SKM-1 treated with dmso at 0.1 percent for 144 hours (cell line): ENCODE results near the gene AGBL4.

Experiments
- DNase-seq: peaks from one replicate; lab custom pipeline; 2025; ENCODE audit not compliant: unreplicated experiment; lab: John Stamatoyannopoulos, UW

Gene AGBL4

DNA sequence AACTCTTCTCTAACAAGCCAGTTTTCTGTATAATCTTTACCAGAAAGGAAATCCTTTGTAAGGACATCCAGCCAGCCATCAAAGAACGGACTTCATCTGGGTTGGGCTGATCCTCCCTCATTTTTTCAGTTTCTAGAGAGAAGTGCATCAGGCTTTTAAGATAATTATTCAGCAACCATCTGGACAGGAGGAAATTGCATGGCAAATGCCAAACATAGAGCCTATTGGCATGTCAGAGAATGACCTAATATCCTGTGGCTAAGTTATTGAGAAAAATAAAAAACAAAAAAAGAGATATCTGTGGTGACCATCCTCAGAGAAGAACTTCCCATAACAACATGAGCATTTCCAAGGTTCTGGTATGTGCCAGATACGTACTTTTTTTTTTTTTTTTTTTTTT, 1172.1 kb downstream of the AGBL4 start:
- DNase-seq: no peak

DNA sequence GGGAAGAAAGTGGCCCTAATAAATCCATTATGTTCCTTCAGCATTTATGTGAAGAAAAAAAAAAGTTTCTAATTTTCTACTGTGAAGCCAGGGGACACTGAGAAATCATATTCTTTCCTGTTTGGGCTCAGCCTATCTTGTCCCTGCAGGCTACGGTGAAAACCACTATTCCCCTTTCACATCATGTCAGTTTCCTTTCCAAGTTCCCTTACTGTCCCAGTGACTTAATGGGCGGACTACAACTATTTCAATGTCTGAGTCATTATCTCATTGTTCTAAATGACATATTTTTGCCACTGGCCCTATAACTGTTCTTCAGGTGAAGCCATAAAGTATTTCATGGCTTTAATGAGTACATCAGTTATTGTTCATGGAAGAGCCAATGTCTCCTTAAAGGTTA, 1175.7 kb downstream of the AGBL4 start:
- DNase-seq: no peak

DNA sequence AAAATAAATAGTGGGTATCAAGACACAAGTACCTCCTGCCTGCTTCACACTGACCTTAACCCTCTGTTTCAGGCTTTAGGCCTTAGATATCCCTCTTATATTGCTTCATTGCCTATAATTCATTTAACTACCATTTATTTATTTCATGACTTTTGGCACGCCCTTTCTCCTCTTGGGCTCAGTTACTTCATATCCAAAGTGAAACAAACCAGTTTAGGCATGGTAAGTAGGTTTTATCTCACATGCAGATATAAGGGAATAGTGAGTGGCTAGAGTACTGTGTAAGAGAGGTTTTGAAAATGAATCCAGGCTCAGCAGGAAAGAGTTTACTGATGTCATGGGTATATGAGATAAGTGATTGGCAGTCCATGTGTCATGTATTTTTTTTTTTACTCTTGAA, 1177.3 kb downstream of the AGBL4 start:
- no peak for DNase-seq

DNA sequence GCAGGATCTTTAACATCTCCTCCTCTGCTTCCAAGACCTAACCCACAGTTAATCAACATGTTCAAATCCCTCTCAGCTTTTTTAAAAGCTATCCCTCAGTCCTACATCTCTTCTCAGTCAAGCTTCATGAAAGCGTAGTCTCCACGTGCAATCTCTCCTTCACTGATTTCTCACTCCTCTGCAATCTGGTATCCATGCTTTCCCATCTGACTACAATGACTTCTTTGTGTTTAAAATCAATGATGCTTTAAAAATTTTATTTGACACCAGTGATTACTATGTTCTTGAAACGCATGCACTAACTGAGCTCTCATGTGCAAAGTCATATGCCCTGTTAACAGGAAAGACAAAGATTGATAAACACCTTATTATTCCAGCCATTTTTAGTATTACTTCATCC, 1179.6 kb downstream of the AGBL4 start:
- no peak for DNase-seq

DNA sequence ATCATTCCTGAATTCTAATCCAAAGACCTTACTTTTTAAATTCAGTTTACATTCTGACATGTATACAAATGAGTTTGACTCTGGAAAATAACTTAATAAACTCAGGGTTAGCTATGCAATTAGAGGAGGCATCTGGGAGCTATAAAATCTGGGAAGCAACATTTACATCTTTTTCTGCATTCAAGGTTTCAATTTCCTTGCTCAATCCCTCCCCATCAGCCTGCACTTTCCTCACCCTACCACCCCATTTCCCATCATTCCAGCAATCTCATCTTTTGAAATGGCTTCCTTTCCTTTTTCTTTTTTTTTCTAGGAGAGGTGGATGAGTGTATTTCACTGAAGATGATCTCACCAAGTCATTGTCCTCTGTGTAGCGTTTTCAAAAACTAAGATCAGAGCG, 1181.8 kb downstream of the AGBL4 start:
- DNase-seq: no peak

DNA sequence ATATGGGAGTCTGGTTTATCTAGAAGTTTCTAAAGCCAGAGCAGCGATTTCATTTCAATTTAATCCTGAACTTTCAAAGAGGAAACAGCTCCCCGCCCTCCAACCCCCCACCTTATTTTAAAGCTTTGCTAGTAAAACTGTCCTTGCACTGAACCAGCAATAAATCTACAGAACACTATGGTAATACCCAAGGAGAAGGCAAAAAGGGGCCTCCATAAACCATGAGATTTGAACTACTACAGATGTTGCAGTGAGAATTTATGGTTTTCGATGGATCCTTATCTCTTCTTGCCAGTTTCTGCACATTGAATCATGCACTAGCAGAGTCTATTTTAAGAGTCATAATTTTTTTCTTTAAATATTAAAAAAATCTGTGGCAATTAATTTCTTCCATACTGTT, 1182.3 kb downstream of the AGBL4 start:
- DNase-seq: no peak

DNA sequence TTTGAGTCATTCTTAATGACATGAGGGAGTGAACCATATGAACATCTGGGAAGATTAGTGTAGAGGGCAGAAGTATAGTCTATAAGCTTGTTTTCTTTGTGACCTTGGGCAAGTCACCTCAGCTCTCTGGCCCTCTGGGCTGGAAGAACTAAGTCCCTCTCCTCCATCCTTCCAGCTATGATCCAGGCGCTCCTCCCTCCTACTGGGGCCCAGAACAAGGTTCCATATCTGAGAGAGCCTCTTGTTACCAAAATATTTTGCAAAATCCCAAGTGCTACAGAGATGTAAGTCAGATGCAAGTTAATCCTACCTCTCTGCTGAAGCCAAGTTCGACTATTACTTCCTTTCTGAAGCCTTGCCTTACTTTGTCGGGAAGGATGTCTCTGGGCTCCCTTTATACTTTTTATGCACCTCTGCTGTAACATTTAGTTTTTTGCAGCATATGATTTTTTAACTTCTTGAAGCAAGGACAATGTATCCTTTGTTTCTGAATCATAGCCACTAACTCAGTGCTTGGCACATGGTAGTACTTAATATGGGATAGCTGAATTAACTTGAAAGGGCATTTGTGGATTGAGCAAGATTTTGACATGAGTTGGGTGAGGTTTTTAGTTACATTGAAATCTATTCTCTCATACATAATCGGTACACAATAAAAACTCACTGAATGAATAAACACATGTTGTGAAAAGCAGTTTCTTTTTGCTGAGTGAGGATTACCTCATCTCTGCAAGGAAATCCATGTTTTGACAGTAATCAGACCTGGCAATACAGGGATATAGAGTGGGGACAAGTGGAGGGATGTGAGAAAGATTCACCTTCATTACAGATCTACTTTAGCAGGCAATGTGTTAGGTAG, 1192.4 kb downstream of the AGBL4 start:
- DNase-seq: no peak

DNA sequence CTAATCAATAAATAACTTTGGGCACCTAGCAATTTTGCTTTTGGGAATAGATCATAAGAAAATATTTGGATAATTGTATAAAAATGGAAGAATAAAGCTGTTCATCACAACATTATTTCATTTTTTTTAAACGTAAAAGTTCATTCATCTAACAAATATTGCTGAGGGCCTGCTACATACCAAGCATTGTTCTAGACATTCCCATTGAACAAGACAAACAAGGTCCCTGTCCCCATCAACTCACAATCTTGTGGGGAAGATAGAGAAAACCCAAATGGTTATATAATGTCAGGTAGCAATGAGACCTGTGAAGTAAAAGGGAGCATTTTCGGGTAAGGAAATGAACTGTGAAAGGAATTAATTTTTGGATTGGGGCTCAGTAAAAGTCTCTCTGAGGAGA, 1193.0 kb downstream of the AGBL4 start:
- DNase-seq: no peak

DNA sequence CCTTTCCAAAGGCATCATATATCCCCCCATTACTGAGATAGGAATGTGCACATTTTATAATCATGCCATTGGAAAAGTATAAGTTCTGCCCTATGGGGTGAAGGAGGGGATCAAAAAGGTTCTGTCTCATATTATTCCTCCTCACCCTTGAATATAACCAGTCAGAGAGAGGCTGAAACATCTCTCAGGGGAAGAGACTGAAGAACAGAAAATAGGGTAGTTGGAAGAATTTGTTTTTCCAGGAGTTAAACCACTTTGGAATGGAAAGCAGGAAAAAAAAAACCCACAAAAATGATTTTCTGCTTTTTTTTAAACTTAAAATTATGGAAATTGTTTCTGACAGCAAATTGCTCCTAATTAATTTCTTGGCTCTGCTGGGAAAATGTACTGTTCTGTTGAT, 1194.3 kb downstream of the AGBL4 start:
- DNase-seq: no peak

DNA sequence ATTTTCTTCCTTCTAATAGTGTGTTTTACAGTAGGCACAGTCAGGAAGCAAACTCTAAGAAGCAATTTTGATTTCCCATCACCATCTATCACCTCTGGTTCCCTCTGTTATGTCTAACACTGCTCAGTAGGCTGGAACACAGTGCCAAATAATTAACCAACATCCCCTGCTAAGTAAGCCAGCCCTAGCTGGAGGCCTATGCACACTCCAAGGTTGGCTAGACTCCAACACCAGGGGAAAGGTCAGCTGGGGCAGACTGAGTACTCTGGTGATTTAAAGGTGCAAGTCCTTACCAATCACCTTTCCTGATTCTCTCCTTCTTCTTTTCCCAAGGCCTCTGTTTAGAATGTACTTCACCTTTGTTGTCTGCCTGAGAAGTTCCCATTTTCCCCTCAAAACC, 1200.6 kb downstream of the AGBL4 start:
- no peak for DNase-seq

DNA sequence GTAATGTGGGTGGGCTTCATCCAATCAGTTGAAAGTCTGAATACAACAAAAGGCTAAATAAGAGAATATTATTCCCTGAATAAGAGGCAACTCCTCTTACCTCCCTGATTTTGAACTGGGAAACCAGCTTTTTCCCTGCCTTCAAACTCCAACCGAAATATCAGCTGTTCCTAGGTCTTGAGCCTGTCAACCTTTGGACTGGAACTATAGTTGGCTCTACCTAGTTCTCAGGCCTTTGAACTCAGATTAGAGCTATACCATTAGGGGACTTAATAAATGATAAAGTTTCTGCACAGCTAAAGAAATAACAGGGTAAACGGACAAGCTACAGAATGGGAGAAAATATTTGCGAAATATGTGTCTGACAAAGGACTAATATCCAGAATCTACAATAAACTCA, 1203.3 kb downstream of the AGBL4 start:
- no peak for DNase-seq

DNA sequence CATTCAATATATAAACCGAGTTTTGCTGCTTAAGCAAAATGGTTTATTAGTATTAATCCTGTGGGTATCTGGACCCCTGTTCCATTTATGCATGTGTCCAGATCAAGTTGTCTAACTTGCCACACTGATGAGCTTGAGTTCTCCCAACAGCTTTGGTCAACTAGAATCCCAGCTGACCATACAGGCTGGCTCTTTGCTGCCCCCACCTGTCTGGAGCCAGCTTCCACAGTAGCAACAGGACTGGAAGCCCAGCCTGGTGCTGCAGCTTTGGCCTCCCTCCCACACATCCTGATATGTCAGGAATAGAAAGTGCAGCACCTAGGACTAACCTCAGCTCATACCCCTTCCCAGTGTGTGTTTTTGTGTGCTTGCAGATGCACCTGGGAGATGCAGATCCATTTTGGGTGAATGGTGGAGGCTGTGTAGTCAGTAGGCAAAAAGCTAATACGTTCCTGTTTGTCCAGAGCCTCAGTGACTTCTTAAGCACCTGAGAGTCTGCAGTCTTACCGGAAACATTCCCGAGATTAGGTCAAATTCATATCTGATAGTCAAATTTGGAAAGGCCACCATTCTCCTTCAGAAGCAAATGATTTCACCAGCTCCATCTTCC, 1206.1 kb downstream of the AGBL4 start:
- DNase-seq: peak; percentile 19

DNA sequence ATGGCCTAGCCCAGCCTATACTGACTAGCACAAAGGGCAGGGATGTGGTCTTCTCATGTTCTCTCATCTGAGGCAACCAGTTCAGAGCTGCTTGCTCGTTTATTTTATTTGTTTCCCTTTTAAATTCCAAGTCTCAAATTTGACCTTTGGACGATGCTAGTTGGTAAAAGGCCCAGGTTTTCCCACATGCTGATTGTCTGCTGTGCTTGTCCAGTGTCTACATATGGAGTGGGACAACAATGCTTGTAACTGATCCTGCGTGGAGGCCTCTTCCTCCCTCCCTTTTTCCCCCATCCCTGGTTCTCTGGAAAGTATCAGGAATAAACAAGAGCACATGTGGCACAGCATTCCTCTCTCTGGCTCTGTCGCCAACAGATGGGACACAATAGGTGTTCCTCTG, 1213.0 kb downstream of the AGBL4 start:
- DNase-seq: no peak

DNA sequence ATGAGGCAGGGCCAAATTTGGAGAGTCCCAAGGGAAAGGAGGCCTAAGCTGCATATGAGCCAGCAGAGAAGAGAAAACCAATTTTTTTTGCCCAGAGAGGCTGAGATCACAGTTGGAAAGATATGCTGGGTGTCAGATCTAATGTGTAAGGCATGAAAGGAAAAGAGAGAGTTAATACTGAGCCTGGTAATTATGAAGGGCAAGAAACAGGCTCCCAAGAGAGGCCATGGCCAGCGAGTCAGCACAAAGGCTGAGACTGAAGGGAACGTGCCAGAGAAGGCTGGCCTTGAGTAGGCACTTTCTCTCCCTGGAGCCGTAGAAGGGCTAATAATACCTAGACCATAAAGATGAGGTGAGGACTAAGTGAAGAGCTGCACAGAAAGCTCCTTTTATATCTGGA, 1215.3 kb downstream of the AGBL4 start:
- DNase-seq: no peak

DNA sequence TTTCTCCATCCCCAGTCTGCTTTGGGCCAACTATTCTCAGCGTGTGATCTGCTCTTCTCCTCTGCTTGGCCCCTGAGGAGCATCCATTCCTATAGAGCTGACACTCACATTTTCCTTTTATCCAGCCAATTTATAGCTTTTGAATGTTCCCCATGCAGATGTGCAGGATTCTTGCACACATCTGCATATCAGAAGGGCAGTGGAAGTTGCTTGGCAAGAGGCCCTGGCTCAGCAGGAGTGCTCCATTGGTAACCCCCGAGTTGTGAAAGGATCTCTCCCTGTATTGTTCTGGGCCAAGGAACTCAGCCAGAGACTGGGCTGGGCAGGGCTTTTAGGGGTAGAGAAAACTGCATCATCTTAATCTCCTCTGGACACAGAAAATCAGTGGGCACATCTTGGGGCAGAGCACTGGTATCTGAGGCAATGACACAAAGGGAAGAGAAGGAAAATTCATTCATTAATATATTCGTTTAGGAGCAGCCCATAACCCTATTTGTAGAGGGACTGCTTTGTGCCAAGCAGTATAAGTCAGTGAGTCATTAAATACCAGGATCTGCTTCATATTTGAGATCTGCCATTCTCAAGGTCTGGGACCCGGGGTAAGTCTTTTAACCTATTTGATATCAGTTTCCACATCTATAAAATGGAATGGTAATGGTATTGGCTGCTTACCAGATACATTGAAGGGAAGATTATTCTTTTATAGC, 1216.0 kb downstream of the AGBL4 start:
- DNase-seq: no peak

DNA sequence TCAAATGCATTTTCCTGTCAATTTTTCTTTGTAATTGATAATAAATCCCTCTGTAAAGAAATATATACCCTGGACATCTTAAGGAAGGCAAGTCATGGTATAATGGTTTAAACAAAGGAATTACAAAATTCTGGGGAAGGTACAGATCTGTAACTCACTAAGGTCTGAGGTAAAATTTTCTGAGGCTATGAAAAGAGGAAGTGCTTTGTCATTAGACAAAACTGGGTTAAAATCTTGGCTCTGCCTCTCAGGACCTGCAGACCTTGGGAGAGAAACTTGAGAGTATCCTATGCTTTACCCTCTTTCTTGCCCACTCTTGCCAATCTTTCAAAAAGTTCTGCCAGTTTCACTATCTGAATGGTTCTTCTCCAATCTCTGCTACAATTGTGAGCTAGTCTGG, 1220.3 kb downstream of the AGBL4 start:
- peak; percentile 59 for DNase-seq

DNA sequence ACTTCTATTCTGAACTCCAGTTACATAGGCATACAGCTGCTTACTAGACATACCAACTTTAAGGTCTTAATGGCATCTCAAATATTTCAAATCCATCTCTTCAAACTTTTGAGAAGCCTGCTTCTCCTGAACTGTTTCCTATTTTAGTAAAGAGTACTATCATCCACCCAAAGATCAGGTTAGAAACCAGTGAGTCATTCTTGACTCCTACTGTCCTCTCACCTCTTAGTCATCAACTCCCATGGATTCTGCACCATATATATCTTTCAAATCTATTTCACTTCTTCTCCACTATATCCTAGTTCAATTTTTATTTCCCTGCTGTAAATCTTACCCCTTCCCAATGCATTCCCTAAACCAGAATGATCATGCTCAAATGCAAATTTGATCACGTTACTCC, 1228.9 kb downstream of the AGBL4 start:
- no peak for DNase-seq

DNA sequence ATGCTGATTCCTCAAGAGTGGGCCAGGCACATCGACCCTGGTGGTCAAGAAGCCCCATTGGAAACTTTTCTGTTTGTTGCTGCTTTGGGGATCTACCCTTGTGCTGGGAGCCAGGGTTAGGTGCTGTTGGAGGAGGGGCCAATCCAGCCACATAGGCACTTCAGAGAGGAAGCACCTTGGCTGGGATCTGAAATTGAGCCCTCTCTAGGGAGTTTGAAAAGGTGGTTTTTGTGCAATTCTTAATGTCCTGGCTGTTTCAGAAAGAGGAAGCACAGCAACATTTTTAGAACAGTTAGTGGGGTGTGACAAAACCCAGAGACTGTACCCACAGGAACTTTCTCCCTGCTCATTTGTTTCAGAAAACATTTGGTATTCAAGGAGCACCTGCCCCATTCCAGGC, 1229.9 kb downstream of the AGBL4 start:
- DNase-seq: peak; percentile 90

DNA sequence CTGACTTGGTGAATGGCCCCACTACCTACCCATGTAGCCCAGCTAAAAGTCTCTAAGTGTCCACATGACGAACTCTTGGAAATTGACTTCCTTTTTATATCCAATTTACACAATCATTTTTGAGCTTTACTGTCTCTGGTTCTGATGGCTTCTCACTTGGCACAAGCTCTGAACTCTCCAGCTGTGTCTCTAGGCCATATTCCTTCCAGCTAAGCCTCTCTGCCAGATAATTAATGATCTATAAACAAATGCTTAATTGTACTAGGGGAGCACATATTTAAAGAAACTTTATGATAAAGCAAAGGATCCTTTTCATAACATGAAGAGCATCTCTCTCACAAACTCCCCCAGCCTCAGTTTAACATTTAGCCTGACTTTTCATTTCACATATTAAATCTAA, 1230.8 kb downstream of the AGBL4 start:
- DNase-seq: no peak

DNA sequence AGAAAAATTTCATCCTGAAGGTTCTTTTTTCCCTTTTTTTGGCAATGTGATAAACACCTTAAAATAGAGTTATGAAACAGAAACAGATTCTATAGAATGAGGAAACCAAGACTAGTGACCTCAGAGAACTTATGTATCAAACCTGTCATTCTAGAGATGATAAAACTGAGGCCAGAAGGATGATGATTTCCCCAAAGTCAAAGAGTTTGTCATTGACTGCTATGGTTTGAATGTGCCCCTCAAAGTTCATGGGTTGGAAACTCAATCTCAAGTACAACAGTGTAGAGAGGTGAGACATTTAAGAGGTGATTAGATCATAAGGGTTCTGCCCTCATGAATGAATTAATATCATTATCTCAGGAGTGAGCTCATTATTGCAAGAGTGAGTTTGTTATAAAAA, 1233.4 kb downstream of the AGBL4 start:
- no peak for DNase-seq

DNA sequence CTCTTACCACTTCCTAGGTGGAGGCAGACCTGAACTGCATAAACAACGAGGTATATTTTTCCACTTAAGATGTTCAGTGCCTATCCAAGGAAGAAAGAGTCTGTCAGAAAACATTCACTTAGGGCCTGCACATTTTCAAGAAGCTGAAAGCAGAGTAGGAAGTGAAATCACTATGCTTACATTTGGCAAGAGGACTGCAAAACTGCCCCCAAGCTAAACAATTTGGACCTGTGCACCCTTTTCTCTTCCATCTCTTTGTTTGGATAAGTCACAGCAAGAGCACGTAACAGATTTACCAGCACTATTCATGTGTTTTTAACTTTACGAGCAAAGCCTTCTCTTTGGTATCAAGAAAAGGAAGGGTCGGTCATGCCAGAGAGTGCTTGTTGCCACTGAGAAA, 1233.9 kb downstream of the AGBL4 start:
- peak; percentile 28 for DNase-seq

DNA sequence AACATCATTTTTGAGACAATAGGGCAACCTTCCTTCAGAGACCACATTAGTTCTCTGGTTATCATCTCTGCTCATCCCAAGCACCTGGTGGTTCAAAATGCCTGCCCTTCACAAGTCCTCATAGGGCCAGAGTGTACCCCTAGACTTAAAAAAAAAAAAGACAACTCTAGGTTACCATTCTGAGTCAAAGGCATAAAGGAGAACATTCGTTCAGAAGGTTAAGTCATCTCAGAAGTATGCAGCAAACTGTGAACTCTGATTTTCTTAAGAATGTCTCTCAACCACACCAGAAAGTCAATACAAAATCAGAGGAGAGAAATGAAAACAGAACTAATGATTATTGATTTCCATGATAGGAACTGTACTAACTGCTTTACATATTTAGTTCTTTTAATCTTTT, 1237.9 kb downstream of the AGBL4 start:
- no peak for DNase-seq
